Type B pancreatic cell (in vitro differentiated cells): ENCODE measurements around the gene USP10. TPM values are rescaled to one million over a fixed set of nuclear protein-coding genes. Genes with fewer than 3 reads are reported as not detected.
"Not testable (repeated sequence)": the region's sequence is repeated elsewhere in the genome, so short reads cannot be mapped to it uniquely, and the experiment has no call there.

Experiments used
- DNase-seq: peaks from one replicate; pipeline ENCODE4 v3.0.0; 2021; ENCODE audit warnings: mixed read lengths; ENCODE audit not compliant: unreplicated experiment; ENCODE audit errors: extremely low spot score
- H3K27ac Mint-ChIP-seq: 2 replicates; pipeline ENCODE4 v1.8.0; 2021; ENCODE audit warnings: mild to moderate bottlenecking, mixed read lengths
- H3K27me3 Mint-ChIP-seq: 2 replicates; pipeline ENCODE4 v1.8.0; 2021; ENCODE audit warnings: mixed read lengths
- H3K36me3 Mint-ChIP-seq: 2 replicates; pipeline ENCODE4 v1.8.0; 2021; ENCODE audit warnings: mixed read lengths
- H3K4me1 Mint-ChIP-seq: one replicate; pipeline ENCODE4 v1.8.0; 2021; ENCODE audit warnings: mixed read lengths; ENCODE audit not compliant: unreplicated experiment
- H3K4me3 Mint-ChIP-seq: 2 replicates; pipeline ENCODE4 v1.8.0; 2021; ENCODE audit warnings: mild to moderate bottlenecking, mixed read lengths
- H3K9me3 Mint-ChIP-seq: 2 replicates; pipeline ENCODE4 v1.8.0; 2021; ENCODE audit warnings: mixed read lengths
- CTCF ChIP-seq: fragments of 200-600 bp; sonication (generic); conservative IDR thresholded peaks from 2 replicates; pipeline ENCODE4 v1.5.0; 2021; ENCODE audit warnings: antibody characterized with exemption, mild to moderate bottlenecking
- total RNA-seq: library from RNA; stranded (reverse); gene quantifications from 2 replicates; pipeline ENCODE4 v1.2.1, GENCODE V29; 2021; ENCODE audit warnings: low replicate concordance

The USP10 gene
- total RNA-seq, 1 donor from 2014 or later = 110 TPM

- Mint-ChIP-seq H3K4me1 (peaks cover 23% of the 10 kb centered on the region), H3K36me3 (no peaks in the 10 kb centered on the region), H3K27ac (no peak overlapping the region), H3K27me3 (peaks cover 15% of the 10 kb centered on the region), H3K9me3 (no peaks in the 10 kb centered on the region), H3K4me3 (no peak overlapping the region)
- TF ChIP-seq CTCF = no peak
- no peak for DNase-seq
Observed at GRCh38 chr16:84686707-84687298, 13.0 kb upstream of the USP10 start.

GRCh38 chr16:84687715-84688114 is 12.1 kb upstream of the USP10 start:
- Mint-ChIP-seq H3K27ac (no peak overlapping the region), H3K9me3 (peaks cover 5% of the 10 kb centered on the region), H3K36me3 (no peaks in the 10 kb centered on the region), H3K27me3 (peaks cover 15% of the 10 kb centered on the region), H3K4me3 (no peak overlapping the region), H3K4me1 (peaks cover 28% of the 10 kb centered on the region)
- DNase-seq = no peak
- TF ChIP-seq CTCF = no peak

GRCh38 chr16:84688163-84688562 is 11.6 kb upstream of the USP10 start:
- DNase-seq, H3K4me3 Mint-ChIP-seq, H3K9me3 Mint-ChIP-seq, H3K27ac Mint-ChIP-seq, H3K36me3 Mint-ChIP-seq: not testable (repeated sequence)
- peaks cover 15% of the 10 kb centered on the region for H3K27me3 Mint-ChIP-seq
- peaks cover 29% of the 10 kb centered on the region for H3K4me1 Mint-ChIP-seq

- H3K27me3 Mint-ChIP-seq = peaks cover 10% of the 10 kb centered on the region
- no peaks in the 10 kb centered on the region for H3K36me3 Mint-ChIP-seq
- peaks cover 7% of the 10 kb centered on the region for H3K9me3 Mint-ChIP-seq
- H3K4me1 Mint-ChIP-seq = peaks cover 29% of the 10 kb centered on the region
- no peak for TF ChIP-seq CTCF
- no peak overlapping the region for H3K4me3 Mint-ChIP-seq
- no peak for DNase-seq
- no peak overlapping the region for H3K27ac Mint-ChIP-seq
Observed at GRCh38 chr16:84689111-84689510, 10.7 kb upstream of the USP10 start.

GRCh38 chr16:84690088-84690819 is 9.5 kb upstream of the USP10 start:
- Mint-ChIP-seq H3K36me3 (no peaks in the 10 kb centered on the region), H3K4me3 (no peak overlapping the region), H3K9me3 (peaks cover 7% of the 10 kb centered on the region), H3K4me1 (peaks cover 29% of the 10 kb centered on the region), H3K27ac (no peak overlapping the region), H3K27me3 (no peaks in the 10 kb centered on the region)
- no peak for TF ChIP-seq CTCF
- DNase-seq = no peak

GRCh38 chr16:84692451-84693214 is 7.2 kb upstream of the USP10 start:
- peaks cover 29% of the 10 kb centered on the region for H3K4me1 Mint-ChIP-seq
- no peak for TF ChIP-seq CTCF
- no peaks in the 10 kb centered on the region for H3K36me3 Mint-ChIP-seq
- DNase-seq = no peak
- peaks cover 7% of the 10 kb centered on the region for H3K9me3 Mint-ChIP-seq
- H3K27me3 Mint-ChIP-seq = no peaks in the 10 kb centered on the region
- H3K27ac Mint-ChIP-seq = no peak overlapping the region
- no peak overlapping the region for H3K4me3 Mint-ChIP-seq

GRCh38 chr16:84693869-84694268 is 5.9 kb upstream of the USP10 start:
- H3K27me3 Mint-ChIP-seq, DNase-seq, H3K9me3 Mint-ChIP-seq, H3K36me3 Mint-ChIP-seq, H3K27ac Mint-ChIP-seq, H3K4me3 Mint-ChIP-seq: not testable (repeated sequence)
- peaks cover 26% of the 10 kb centered on the region for H3K4me1 Mint-ChIP-seq
